HL-60 (cell line): ENCODE measurements around the gene FSTL4.

Experiments used
- DNase-seq, 2 experiments: peaks; one replicate each; pipeline ENCODE4 v3.0.0-alpha.2; 2010 to 2020; ENCODE audit warnings: low read depth in 1 of 2, low spot score in 1 of 2
- H3K27ac ChIP-seq: fragments of 250-450 bp; sonication (Bioruptor Pico); replicated peaks from 2 replicates; pipeline ENCODE4 v1.5.1; 2020; ENCODE audit warnings: mild to moderate bottlenecking, moderate library complexity
- H3K27me3 ChIP-seq: fragments of 250-450 bp; sonication (Bioruptor Pico); 2 replicates; pipeline ENCODE4 v1.5.1; 2021; ENCODE audit warnings: mild to moderate bottlenecking, moderate library complexity; ENCODE audit not compliant: insufficient read depth, poor library complexity, severe bottlenecking
- H3K4me3 ChIP-seq: replicated peaks from 2 replicates; pipeline ENCODE4 v1.5.1; 2011; ENCODE audit warnings: mild to moderate bottlenecking, control low read depth, low read length; ENCODE audit not compliant: insufficient read depth
- GABPA ChIP-seq: IDR thresholded peaks from 2 replicates; pipeline ENCODE4 v1.6.1; 2012; ENCODE audit warnings: low read depth
- POLR2AphosphoS5 ChIP-seq: IDR thresholded peaks from 2 replicates; pipeline ENCODE4 v1.6.1; 2012; ENCODE audit warnings: low read depth
- SPI1 ChIP-seq: IDR thresholded peaks from 2 replicates; pipeline ENCODE4 v1.6.1; 2012; ENCODE audit warnings: low read depth, mild to moderate bottlenecking, borderline replicate concordance
- TF ChIP-seq, protein P1 (sequence below): IDR thresholded peaks from 2 replicates; pipeline ENCODE4 v1.6.1; 2012; ENCODE audit warnings: low read depth; ENCODE audit not compliant: insufficient replicate concordance
- TF ChIP-seq, protein P2 (sequence below): IDR thresholded peaks from one replicate; pipeline ENCODE4 v1.5.1; 2011; ENCODE audit warnings: low read length, control low read depth, inconsistent platforms; ENCODE audit not compliant: insufficient read depth

FSTL4 gene

DNA sequence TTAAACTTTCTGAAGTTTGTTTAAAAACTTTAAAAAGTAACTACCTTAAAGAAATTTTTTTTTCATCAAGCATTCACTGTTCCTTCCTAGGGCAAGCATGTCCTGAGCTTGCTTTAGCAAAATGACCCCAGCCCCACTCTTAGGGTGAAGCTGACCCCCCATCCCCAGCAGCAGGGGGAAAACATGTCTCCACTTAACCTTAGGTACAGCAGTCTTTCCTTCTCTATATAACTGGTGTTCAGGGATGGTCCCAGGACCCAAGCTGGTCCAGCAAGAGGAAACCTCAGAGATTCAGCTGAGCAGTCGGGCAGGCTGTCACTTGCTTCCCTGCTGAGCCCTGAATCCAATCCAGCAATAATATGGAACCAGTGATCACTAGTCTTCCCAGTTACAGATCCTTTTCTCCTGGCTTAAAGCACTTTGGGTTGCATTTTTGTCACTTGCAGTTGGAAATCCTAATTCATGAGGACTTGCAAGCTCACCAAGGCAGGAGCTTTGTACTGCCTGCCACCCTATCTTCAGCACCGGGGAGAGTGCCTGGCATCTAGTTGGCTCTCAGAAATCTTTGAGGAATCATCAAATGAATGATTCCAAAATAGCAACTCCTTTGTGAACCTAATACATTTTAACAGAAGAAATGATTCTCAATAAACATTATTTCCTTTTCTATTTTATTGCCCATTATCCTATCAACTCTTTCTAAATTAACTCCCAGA lies 91.2 kb downstream of the FSTL4 start:
- DNase-seq, result no peak
- Histone ChIP-seq H3K4me3 (no peak overlapping the region), H3K27me3 (no peaks in the 10 kb centered on the region), H3K27ac (no peak overlapping the region)
- TF ChIP-seq SPI1, result no peak
- TF ChIP-seq, protein P1, sequence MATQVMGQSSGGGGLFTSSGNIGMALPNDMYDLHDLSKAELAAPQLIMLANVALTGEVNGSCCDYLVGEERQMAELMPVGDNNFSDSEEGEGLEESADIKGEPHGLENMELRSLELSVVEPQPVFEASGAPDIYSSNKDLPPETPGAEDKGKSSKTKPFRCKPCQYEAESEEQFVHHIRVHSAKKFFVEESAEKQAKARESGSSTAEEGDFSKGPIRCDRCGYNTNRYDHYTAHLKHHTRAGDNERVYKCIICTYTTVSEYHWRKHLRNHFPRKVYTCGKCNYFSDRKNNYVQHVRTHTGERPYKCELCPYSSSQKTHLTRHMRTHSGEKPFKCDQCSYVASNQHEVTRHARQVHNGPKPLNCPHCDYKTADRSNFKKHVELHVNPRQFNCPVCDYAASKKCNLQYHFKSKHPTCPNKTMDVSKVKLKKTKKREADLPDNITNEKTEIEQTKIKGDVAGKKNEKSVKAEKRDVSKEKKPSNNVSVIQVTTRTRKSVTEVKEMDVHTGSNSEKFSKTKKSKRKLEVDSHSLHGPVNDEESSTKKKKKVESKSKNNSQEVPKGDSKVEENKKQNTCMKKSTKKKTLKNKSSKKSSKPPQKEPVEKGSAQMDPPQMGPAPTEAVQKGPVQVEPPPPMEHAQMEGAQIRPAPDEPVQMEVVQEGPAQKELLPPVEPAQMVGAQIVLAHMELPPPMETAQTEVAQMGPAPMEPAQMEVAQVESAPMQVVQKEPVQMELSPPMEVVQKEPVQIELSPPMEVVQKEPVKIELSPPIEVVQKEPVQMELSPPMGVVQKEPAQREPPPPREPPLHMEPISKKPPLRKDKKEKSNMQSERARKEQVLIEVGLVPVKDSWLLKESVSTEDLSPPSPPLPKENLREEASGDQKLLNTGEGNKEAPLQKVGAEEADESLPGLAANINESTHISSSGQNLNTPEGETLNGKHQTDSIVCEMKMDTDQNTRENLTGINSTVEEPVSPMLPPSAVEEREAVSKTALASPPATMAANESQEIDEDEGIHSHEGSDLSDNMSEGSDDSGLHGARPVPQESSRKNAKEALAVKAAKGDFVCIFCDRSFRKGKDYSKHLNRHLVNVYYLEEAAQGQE, result peak; percentile 70
- TF ChIP-seq POLR2AphosphoS5, result no peak
- TF ChIP-seq GABPA, result no peak
- TF ChIP-seq, protein P2, sequence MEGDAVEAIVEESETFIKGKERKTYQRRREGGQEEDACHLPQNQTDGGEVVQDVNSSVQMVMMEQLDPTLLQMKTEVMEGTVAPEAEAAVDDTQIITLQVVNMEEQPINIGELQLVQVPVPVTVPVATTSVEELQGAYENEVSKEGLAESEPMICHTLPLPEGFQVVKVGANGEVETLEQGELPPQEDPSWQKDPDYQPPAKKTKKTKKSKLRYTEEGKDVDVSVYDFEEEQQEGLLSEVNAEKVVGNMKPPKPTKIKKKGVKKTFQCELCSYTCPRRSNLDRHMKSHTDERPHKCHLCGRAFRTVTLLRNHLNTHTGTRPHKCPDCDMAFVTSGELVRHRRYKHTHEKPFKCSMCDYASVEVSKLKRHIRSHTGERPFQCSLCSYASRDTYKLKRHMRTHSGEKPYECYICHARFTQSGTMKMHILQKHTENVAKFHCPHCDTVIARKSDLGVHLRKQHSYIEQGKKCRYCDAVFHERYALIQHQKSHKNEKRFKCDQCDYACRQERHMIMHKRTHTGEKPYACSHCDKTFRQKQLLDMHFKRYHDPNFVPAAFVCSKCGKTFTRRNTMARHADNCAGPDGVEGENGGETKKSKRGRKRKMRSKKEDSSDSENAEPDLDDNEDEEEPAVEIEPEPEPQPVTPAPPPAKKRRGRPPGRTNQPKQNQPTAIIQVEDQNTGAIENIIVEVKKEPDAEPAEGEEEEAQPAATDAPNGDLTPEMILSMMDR, result no peak

DNA sequence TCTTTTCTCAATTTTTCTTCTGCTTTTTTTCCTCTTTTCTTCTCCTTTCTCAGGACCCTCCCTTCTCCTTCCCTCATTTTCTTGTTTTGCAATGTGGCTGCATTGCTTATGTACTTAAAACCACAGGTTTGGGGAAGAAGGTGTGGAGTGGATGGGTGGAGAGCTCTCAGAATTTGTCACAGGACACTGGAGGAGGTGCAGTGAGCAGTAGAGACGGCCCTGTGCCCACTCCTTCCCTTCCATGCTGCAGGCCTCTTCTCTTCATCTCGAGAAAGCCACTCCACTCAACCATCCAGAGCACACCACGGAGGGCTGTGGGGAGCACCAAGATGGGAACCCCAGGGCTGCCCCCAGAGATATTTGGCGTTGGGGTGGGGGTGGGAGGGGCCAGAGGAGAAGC lies 92.3 kb downstream of the FSTL4 start:
- no peaks in the 10 kb centered on the region for H3K27me3 ChIP-seq
- DNase-seq, result peak in 1 of 2 experiments; percentile 7
- no peak overlapping the region for H3K27ac ChIP-seq
- TF ChIP-seq POLR2AphosphoS5 (no peak), SPI1 (no peak), GABPA (no peak)
- TF ChIP-seq, protein P1, result no peak
- TF ChIP-seq, protein P2, result no peak
- no peak overlapping the region for H3K4me3 ChIP-seq

DNA sequence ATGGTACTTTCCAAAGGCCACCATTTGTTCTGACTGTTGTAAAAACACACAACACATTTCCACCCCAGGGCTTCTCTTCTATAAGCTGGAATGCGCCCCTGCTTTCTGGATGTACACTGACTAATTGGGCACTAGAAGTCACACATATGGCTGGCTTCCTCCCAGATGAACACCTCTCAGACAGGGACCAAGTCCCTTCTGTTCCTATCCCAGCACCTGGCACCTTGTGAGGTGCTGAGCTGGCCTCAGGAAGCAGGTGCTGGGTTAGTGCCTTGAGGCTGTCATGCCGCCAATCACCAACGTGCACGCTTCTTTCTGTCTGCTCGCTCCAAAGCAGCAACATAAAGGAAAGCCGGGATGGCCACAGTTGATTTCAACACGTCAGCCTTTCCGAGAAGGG lies 93.2 kb downstream of the FSTL4 start:
- DNase-seq, result no peak
- TF ChIP-seq, protein P1, result no peak
- no peak for TF ChIP-seq POLR2AphosphoS5
- no peak for TF ChIP-seq SPI1
- TF ChIP-seq GABPA, result no peak
- TF ChIP-seq, protein P2, result no peak
- Histone ChIP-seq H3K27ac (no peak overlapping the region), H3K4me3 (no peak overlapping the region), H3K27me3 (no peaks in the 10 kb centered on the region)
